Spinal cord (tissue), 10 donors: ENCODE measurements around the gene GORASP1. TPM values are rescaled to one million over a fixed set of nuclear protein-coding genes. Genes with fewer than 3 reads are reported as not detected.

Experiments
- DNase-seq, 6 donors: peaks; one replicate each; pipeline versions ENCODE4 v3.0.0 to v3.0.0-alpha.2; 2013 to 2015; ENCODE audit warnings: low spot score in 6 of 6, low read depth in 4 of 6
- H3K27ac ChIP-seq: one replicate; pipeline ENCODE4 v1.5.1; 2013; ENCODE audit warnings: low read depth, low read length, control low read depth
- H3K27me3 ChIP-seq: one replicate; pipeline ENCODE4 v1.6.1; 2013; ENCODE audit warnings: low read length; ENCODE audit not compliant: control insufficient read depth, insufficient read depth
- H3K36me3 ChIP-seq: one replicate; pipeline ENCODE4 v1.6.1; 2013; ENCODE audit warnings: low read length; ENCODE audit not compliant: control insufficient read depth, insufficient read depth
- H3K4me1 ChIP-seq: one replicate; pipeline ENCODE4 v1.6.1; 2013; ENCODE audit warnings: low read length; ENCODE audit not compliant: control insufficient read depth, insufficient read depth
- H3K4me3 ChIP-seq: one replicate; pipeline ENCODE4 v1.5.1; 2013; ENCODE audit warnings: low read depth, low read length, control low read depth
- H3K9me3 ChIP-seq: one replicate; pipeline ENCODE4 v1.6.1; 2013; ENCODE audit warnings: low read length; ENCODE audit not compliant: control insufficient read depth, insufficient read depth
- WGBS: methylation state at CpG from one replicate; pipeline ENCODE4 v1.1.5; 2013; ENCODE audit warnings: missing lambda C conversion rate; ENCODE audit not compliant: insufficient coverage; 5-methylcytosine and 5-hydroxymethylcytosine counted together
- polyA plus RNA-seq, 2 donors: library from polyadenylated mRNA; unstranded; fragments of 120-200 nt; gene quantifications; one replicate each; pipeline ENCODE4 v1.2.1, GENCODE V29; 2013; ENCODE audit not compliant: insufficient read length in 2 of 2
- total RNA-seq, 2 donors: library from RNA; depleted of rRNA in 1 of 2; stranded (reverse); fragments of 120-200 nt in 1 of 2; fragments of >200 nt in 1 of 2; gene quantifications; one replicate each; pipeline versions ENCODE4 v1.2.3 to v1.2.4, GENCODE V29; 2013 to 2014
- donor health status: healthy.

The GORASP1 gene
- total and polyA plus RNA-seq, 4 donors: 41.7 to 116 (median 86.9) TPM

- peaks cover 34% of the 10 kb centered on the region for H3K4me1 ChIP-seq
- no peak for DNase-seq
- H3K4me3 ChIP-seq: no peak overlapping the region
- H3K9me3 ChIP-seq: no peaks in the 10 kb centered on the region
- no peak overlapping the region for H3K27ac ChIP-seq
- no peaks in the 10 kb centered on the region for H3K27me3 ChIP-seq
- H3K36me3 ChIP-seq: peaks cover 67% of the 10 kb centered on the region
- WGBS: 78% methylated on average over 5 of the region's 7 CpGs
Observed at GRCh38 chr3:39134305-39134704, 26.9 kb upstream of the GORASP1 start.

DNA sequence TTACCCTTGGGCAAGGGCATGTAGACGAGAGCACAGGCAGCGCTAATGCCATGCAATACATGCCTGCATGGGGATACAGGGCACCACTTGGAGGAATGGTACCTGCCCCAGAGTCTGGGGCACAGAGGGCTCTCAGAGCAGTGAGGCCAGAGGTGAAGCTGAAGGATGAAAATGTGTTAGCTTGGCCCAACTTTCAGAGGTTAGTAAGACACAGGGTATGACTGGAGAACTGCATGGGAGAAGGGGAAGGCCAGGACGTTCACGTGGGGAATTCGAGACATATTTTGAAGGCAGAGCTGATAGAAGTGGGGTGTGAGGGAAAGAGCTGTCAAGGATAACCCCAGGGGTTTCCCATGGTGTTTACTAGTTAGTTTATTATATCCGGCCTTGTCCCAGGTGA, 26.4 kb upstream of the GORASP1 start:
- no peak for DNase-seq
- H3K36me3 ChIP-seq: peaks cover 70% of the 10 kb centered on the region
- no peak overlapping the region for H3K27ac ChIP-seq
- peaks cover 31% of the 10 kb centered on the region for H3K4me1 ChIP-seq
- no peaks in the 10 kb centered on the region for H3K27me3 ChIP-seq
- no peak overlapping the region for H3K4me3 ChIP-seq
- 79% methylated on average over 6 of the region's 6 CpGs for WGBS
- no peaks in the 10 kb centered on the region for H3K9me3 ChIP-seq

- Histone ChIP-seq H3K27ac (no peak overlapping the region), H3K9me3 (no peaks in the 10 kb centered on the region), H3K4me1 (peaks cover 24% of the 10 kb centered on the region), H3K27me3 (no peaks in the 10 kb centered on the region), H3K36me3 (peaks cover 71% of the 10 kb centered on the region), H3K4me3 (no peak overlapping the region)
- DNase-seq: no peak
- 100% methylated on average over 1 of the region's 1 CpG for WGBS
Observed at GRCh38 chr3:39133093-39133490, 25.7 kb upstream of the GORASP1 start.

- Histone ChIP-seq H3K4me1 (peaks cover 22% of the 10 kb centered on the region), H3K27ac (no peak overlapping the region), H3K36me3 (peaks cover 64% of the 10 kb centered on the region), H3K9me3 (no peaks in the 10 kb centered on the region), H3K27me3 (no peaks in the 10 kb centered on the region), H3K4me3 (no peak overlapping the region)
- DNase-seq: no peak
- WGBS: 91% methylated on average over 9 of the region's 11 CpGs
Observed at GRCh38 chr3:39132096-39133092, 25.0 kb upstream of the GORASP1 start.

DNA sequence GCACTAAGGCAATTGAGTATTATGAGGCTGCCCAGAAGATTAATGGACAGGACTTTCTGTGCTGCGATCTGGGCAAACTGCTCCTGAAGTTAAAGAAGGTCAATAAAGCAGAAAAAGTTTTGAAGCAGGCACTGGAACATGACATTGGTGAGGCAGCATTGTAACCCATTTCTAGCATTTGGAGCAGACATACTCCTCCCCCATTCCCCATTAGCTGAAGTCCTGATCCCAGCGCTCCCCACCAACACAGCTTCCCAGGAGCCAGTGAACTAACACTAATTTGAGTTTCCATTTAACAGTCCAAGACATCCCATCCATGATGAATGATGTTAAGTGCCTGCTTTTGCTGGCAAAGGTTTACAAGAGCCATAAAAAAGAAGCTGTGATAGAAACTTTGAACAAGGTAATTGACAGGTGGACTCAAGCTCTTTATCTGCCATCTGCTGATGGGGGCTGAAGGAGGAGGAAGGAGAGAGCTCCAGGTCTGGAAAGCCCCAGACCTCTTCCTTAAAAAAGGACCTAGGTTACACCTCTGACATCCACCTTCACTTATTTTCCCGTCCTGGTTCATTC, 23.4 kb upstream of the GORASP1 start:
- Histone ChIP-seq H3K9me3 (no peaks in the 10 kb centered on the region), H3K4me3 (no peak overlapping the region), H3K27me3 (no peaks in the 10 kb centered on the region), H3K4me1 (peaks cover 18% of the 10 kb centered on the region), H3K36me3 (peaks cover 55% of the 10 kb centered on the region), H3K27ac (no peak overlapping the region)
- no peak for DNase-seq
- no CpG with 5 or more reads among the region's 3 CpGs for WGBS

GRCh38 chr3:39130026-39130425, 22.6 kb upstream of the GORASP1 start:
- H3K4me1 ChIP-seq: peaks cover 18% of the 10 kb centered on the region
- 94% methylated on average over 4 of the region's 6 CpGs for WGBS
- H3K9me3 ChIP-seq: no peaks in the 10 kb centered on the region
- H3K27ac ChIP-seq: no peak overlapping the region
- no peak for DNase-seq
- peaks cover 48% of the 10 kb centered on the region for H3K36me3 ChIP-seq
- no peak overlapping the region for H3K4me3 ChIP-seq
- no peaks in the 10 kb centered on the region for H3K27me3 ChIP-seq

DNA sequence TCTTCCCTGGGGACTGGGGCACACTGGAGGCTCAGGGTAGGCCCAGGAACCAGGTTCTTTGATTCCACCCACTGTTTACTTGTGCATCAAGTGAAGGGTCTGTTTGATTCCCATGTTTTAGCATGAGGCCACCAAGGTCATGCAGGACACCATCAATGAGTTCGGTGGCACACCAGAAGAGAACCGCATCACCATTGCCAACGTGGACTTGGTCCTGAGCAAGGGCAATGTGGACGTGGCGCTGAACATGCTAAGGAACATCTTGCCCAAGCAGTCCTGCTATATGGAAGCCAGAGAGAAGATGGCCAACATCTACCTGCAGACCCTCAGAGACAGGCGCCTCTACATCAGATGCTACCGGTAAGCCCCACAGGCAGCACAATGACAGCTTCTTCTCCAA, 21.5 kb upstream of the GORASP1 start:
- Histone ChIP-seq H3K27me3 (no peaks in the 10 kb centered on the region), H3K36me3 (peaks cover 37% of the 10 kb centered on the region), H3K27ac (no peak overlapping the region), H3K4me3 (no peak overlapping the region), H3K9me3 (no peaks in the 10 kb centered on the region), H3K4me1 (peaks cover 18% of the 10 kb centered on the region)
- DNase-seq: no peak
- WGBS: 97% methylated on average over 7 of the region's 7 CpGs

- Histone ChIP-seq H3K36me3 (peaks cover 27% of the 10 kb centered on the region), H3K4me1 (peaks cover 18% of the 10 kb centered on the region), H3K4me3 (no peak overlapping the region), H3K27ac (no peak overlapping the region), H3K9me3 (no peaks in the 10 kb centered on the region), H3K27me3 (no peaks in the 10 kb centered on the region)
- no peak for DNase-seq
- 71% methylated on average over 1 of the region's 1 CpG for WGBS
Observed at GRCh38 chr3:39127908-39128304, 20.5 kb upstream of the GORASP1 start.

GRCh38 chr3:39127269-39127907, 20.0 kb upstream of the GORASP1 start:
- Histone ChIP-seq H3K4me1 (peaks cover 18% of the 10 kb centered on the region), H3K9me3 (no peaks in the 10 kb centered on the region), H3K4me3 (no peak overlapping the region), H3K27ac (peak overlapping the region; percentile 0), H3K27me3 (no peaks in the 10 kb centered on the region), H3K36me3 (peaks cover 30% of the 10 kb centered on the region)
- 52% methylated on average over 2 of the region's 7 CpGs for WGBS
- peak in 2 of 6 donors; percentile 26 to 52 for DNase-seq
